Tongue (tissue), 2 donors: ENCODE data around the gene TMEM41A. TPM values are rescaled to one million over a fixed set of nuclear protein-coding genes. Genes with fewer than 3 reads are reported as not detected.

Experiments
- DNase-seq: peaks from one replicate; pipeline ENCODE4 v3.0.0-alpha.2; 2015
- total RNA-seq: library from RNA; depleted of rRNA; stranded (reverse); fragments of >200 nt; gene quantifications from one replicate; pipeline ENCODE4 v1.2.3, GENCODE V29; 2014

The TMEM41A gene
- total RNA-seq: 15.6 TPM

DNA sequence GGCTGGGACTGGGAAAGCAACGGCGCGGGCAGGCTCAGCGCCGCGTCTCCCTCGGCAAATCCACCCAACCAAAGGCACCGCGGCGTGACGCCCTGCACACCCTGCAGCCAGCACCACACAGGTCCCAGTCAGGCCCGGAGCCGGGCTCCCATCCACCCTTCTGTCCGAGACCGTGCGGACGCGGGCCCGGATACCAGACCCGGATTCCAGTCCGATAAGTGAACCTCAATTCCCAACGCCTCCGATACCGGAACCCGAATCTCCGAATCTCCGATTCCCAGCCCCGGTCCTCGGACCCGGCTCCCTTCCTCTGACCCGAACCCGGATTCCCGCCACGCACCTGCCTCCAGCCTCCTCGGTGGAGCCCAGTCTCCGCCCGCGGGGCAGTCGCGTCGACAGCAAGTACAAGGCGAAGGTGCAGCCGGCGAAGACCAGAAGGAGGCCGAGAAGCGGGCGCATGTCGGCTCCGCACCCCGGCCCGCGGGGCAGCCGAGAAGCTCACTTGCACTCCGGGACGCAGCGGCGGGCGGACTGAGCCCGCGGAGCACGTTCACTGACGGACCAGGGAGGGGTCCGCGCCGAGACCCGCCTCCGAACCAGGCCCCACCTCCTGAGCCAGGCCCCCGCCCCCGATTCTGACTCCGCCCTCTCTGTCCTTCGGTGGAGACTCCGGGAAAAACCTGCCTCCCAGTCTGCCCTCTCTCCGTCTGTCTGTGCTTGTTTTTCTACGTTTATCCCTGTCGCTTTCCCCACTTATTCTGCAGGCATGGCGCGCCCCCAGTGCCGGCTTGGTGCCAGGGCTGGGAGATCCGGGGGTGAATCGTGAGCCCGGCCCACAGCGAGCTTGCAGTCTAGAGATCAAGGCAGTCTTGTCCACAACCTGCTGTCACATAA is at the start of gene TMEM41A:
Gene TMEM41A (minus strand): TSS at position 533 of the 894 bp plus-strand sequence. CDS start 74 bp downstream, at position 459.
- DNase-seq: peak; percentile 96

DNA sequence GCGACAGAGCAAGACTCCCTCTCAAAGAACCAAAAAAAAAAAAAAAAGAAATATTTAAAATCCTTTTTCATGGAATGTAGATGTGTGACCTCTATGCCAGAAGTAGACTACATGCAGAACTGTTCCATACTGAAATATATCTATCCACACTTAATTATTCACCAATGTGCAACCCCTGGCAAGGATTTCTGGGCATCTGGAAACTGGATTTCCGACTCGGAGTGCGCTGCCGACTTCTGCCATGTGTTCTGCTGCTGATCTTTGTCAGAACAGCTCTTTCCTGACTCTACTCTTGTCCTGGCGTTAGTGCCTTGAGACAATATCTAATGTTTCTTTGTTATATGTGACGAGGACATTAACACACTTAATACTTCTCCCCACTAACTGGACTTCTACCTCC is 41.9 kb upstream of the TMEM41A start:
- no peak for DNase-seq

DNA sequence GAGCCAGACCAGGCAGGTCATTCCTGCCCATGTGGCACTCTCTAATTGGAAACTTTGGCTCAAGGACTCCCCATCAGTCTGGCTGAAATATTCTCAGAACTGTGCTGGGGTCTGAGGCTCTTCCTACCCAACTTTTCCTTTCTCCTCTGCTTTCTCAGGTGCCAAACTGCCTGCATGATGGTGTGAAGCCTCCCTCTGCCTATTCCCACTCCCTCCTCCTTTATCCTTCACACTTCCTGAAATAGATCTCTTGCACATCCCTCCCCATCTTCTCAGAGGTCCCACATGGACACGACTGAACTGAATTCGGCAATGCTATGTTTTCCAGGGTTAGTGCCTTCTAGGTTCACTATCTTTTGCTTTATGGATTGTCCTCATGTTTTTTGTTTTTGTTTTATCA is 41.1 kb upstream of the TMEM41A start:
- DNase-seq: no peak

DNA sequence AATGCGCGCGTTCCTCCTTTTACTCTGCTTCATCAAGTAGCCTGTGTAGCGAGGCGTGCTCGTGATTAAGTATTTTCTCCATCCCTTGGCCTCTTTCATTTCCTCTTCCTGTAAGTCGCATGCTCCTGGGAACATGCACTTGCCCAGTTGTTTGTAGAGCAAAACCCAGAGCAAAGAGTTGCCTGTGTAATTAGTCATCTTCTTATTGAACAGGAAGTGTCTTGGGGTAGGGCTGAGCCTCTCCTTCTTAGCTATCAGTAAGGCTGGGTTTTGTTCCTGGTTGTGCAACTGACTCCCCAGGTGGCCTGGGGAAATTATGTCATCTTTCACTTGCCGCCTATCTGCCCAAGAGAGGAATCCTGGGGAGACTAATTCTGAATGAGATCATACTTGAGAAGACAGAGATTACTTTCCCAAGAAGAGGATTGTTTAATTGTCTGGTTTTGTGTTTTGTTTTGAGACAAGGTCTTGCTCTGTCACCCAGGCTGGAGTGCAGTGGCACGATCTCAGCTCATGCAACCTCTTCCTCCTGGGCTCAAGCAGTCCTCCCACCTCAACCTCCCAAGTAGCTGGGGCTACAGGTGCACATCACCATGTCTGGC is 38.6 kb upstream of the TMEM41A start:
- DNase-seq: peak; percentile 9

DNA sequence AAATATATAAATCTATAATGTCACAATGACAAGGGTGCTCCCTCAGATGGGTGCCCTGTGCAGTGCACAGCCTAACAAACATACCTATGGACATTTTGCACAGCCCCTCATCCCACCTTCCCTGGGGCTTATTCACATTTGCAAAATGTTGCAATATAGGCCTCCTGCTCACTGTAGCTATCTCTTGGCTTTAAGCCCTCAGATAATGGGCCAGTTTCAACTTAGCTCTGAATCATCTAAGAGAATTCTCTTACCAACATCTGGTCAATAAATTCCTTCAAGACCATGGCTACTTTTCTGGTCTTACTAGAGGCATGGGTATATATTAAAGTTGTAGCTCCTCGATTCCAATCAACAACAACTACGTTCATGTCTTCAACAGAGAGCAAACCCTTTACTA is 35.7 kb upstream of the TMEM41A start:
- DNase-seq: no peak

DNA sequence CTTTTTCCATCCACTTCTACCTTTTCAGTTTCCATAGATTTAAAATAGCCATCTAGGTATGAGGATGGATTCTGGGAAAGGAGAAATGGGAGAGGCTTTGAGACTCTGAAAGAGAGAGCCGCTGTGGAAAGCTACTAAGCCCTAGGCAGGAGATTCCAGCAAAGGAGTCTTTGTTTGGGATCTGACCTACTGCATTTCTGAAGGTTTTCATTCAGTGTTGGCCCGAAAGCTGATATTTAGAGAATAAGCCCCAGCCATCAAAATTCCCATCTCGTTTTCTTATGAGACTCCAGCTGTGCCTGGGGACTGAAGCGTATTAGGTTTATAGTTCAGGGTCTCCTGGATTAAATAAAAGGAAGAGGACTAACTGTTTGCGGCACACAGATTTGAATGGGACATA is 34.1 kb upstream of the TMEM41A start:
- DNase-seq: peak; percentile 8

DNA sequence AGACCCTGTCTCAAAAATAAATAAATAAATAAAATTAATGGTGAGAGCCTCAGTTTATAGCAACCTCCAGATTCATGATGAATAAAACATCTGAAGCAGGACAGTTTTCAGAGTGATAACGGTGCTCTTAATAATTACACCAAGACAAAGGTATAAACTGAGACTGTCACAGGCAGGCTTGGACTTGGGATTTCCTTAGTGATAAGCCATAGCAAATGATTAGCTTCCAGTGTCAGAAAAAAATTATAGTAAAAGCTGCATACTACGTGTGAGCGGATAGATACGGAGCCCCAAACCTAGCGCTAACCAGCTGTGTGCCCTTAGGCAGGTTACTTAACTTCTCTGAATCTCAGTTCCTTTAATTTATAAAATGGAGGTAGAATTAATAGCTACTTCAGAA is 32.0 kb upstream of the TMEM41A start:
- no peak for DNase-seq

DNA sequence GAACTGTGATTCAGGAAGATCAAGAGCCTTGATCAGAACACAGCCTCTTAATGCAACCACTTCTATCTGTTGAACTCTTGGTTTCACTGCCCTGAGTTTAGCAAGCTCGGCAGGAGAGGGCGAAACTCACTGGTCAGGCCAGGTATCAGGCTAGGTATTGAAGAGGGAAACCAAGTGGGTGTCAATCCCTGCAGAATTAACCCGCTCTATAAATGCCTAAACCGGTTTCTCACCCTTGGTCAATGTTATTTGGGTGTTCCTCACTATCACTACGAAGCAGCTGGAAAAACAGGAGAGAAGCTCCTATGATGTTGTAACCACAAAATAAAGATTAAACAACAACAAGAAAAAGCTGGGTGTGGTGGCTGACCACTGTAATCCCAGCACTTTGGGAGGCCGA is 29.7 kb upstream of the TMEM41A start:
- DNase-seq: no peak

DNA sequence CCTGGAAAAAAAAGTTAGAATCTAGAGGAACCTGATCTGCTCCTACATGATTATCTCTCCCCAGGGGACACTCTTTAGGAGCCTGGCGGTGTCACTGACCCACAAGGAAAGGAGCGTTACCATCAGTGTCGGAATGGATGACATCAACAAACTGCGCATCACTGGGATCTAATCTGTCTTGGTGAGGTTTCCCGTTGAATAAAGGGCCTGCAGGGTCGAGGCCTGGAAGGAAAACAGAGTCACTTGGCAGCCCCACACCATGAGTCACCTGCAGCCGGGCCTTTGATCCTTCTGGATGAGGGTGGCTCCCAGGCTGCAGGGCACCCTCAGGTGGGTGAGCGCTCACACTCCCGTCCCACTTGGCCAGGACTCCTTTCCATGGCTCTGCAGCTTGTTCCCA is 28.5 kb upstream of the TMEM41A start:
- no peak for DNase-seq

DNA sequence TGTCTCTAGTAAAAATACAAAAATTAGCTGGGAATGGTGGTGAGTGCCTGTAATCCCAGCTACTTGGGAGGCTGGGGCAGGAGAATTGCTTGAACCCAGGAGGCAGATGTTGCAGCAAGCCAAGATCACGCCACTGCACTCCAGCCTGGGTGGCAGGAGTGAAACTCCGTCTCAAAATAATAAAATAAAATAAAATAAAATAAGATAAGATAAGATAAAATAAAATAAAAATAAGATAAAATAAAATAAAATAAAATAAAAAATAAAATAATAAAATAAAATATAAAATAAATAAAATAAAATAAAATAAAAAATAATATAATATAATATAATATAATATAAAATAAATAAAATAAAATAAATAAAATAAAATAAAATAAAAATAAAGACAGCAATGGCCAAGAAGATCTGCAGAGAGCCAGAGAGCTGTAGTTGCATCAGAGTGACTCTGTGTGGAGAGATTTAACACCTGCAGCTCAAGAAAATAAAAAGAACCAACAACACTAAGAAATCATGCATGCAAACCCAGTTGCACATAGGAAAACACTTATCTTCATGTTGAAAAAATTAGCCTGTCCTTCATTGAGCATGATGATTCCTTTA is 27.6 kb upstream of the TMEM41A start:
- no peak for DNase-seq

DNA sequence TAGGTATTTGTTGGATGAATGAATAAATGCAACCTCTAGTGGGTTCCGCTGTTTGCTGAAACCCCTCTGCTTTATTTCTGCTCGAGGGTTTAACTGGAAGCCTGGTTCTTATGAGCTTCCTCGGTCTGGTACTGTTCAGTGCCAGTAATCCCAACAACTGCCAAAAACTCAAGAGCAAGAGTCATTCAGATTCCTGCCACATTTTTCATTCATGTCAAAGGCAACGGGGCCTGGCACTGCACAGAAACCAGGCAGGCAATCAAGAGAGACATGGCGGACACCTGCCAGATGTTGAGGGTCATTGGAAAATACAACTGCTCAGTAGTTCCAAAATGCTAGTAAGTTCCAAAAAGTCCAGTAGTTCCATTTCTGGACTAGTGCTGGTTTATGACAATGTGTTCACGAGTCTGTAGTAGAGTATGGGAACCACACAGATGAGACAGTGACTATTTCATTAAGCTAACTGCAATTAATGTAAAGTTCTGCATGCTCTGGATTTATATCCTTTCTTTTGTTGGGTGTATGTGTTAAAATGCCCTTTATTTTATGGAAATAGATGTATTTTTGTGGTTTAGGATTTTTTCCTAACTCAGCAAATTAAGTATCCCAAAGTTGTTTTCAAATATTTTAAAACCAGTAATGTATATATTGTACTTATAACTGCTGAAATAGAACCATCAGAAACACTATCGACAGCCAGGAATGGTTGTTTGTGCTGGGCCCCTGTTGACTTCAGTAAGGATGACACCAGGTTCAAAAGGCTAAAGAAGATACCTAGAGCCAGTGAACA is 22.7 kb upstream of the TMEM41A start:
- no peak for DNase-seq

DNA sequence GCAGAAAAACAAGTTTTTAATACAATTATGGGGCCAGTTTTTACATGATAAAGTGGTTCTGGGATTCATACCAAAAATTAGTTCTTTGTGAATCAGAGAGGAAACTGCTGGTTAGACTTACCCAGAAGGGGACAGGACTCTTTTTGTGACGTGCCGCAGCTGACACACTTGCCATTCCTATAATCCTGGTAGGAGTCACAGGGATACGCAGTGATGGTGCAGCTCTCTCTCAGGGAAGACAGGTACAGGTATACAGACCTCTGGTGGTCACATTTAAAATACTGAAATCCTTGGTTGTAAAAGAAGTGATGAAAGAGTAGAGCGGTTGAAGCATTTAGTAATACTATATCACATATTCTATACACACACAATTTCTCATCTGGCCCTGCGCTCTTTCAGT is 20.2 kb upstream of the TMEM41A start:
- DNase-seq: no peak

DNA sequence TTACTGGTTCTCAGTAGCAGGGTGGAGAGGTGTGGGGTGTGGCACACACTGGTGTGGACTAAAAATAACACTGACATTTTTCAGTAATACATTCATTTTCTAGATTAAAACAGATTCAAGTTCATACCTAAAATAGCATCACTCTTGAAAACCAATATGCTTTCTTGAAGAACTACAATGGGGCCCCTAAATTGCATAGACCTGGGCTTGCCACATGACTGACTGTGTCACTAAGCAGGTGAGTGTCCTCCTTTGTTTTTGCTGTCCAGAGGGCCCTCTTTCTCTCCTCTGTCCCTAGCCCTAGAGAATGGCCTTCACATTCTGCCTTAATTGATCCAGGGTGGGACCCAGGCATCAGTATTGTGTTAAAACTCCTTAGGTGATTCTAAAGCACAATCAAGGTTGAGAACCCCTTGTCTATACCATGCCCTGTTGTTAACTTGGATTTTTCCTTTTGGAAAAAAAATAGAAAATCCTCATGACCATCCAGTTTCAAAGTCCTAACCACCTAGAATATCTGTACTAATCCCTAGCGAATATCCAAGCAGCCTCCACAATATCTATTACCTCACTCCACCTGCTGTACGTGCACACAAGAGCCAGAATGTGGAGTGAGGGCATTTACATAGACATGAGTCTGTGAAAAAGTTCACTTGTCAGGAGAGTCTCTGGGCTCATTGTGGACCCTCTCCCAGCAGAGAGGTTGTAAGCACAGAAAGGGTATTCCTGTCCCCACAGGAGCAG is 18.7 kb upstream of the TMEM41A start:
- DNase-seq: no peak

DNA sequence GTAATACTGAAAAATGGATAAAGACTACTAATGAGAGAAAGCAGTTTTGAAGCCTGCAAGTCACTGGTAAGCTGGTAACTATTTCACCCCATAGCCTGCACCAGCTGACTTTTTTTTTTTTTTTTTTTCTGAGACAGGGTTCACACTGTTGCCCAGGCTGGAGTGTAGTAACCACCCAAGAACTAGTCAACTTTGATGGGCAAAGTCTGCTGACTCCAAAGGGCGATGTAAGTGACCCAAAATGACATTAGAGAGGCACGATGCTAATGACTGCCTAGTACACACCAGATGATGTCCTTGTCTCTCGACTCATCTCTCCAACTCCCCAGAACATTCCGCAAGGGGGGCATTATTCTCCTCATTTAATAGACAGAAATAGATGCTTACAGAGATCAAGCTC is 12.9 kb upstream of the TMEM41A start:
- no peak for DNase-seq

DNA sequence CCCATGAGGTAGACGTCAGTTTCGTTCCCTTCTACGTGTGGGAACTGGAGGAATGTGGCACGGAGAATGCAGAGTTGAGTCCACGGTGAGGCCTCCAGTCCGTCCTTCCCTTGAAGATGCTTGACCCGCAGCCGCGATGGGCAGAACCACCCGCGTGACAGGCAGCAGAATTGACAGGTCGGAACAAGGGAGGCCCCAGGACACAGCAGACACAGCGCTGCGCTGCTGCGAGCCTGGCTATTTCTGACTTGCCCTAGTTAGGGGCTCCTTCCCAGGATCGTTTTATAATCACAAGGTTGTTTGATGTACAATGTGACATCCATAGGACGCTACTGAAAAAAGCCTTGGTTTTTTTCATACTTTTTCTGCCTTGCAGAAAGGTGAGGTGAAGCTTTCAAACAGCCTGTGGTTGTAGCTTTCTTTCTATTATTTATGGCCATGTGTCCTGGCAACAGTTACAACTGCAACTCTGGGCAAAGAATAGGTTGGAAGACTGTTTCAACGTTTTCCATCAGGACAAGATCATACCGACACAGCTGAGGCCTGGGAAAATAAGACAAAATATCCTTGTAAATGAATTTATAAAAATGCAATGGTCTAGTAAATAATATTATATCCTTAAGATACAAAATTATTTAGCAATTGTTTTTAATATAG is 9.6 kb upstream of the TMEM41A start:
- DNase-seq: no peak

DNA sequence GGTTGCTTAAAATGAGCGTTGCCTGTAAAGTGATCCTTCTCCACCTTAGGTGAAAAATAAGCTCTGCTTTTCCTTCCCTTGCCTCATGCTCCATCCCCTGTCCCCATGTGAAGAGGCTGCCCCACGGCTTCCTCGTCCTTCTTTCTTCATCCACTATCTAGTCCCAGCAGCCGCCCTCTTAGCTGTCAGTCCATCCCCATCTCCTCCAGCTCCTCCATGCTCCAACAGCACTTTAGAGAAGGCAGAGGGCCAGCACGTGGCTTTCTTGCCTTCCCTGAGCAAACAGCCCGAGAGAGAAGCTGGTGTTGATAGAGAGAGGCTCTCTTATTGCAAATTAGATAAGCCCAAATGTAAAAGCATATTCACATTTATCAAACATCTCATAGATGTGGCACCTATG is 9.0 kb upstream of the TMEM41A start:
- DNase-seq: no peak

DNA sequence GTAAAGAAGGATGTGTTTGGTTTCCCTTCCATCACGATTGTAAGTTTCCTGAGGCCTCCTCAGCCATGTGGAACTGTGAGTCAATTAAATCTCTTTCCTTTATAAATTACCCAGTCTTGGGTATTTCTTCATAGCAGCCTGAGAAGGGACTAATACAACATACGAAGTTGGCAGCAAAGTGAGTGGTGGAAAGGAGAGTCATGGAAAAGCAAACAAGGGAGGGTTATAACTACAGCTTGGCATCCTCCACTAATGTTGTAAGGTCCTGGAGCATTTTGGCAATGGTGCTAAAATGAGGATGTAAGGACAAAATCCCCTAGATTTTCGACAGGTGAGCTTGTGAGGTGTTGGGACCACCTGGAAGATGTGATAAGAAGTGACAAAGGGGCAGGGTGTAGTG is 5.8 kb upstream of the TMEM41A start:
- no peak for DNase-seq

DNA sequence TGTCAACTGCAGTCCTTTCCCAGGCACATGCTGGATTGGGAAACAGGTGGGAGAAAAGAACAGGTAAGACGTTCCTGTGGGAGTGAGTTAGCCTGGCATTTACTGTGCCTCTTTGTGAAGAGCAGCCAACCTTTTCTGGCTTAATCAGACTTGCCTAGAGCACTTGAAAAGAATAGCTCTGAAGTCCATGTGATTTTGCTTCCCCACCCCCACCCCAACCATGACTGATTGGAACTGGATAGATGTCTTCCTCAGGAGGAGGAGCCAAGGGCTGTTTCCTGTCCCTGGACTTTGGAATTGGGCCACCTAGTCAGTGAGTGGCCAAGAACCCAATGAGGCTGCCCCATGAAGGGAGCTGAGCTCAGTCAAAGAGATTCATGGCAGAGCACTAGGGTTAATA is 4.7 kb upstream of the TMEM41A start:
- DNase-seq: no peak

DNA sequence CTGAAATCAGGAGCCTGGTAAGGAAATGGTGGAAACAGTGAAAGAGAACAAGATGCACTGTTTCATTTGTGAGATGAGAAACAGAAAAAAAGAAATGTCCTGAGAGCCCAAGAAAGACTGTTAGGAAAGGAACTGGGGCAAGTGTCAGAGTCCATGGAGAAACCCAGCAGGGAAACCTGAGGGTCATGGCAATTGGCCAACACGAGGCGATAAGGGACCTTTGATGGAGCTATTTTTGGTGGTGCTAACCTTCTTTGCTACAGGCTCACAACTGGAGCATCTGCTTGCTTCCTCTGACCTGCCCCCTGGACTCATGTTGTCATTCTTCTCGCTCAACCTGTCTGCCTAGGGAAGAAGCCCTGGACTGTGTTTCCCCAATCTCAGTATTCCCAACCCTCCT is 4.2 kb upstream of the TMEM41A start:
- no peak for DNase-seq

DNA sequence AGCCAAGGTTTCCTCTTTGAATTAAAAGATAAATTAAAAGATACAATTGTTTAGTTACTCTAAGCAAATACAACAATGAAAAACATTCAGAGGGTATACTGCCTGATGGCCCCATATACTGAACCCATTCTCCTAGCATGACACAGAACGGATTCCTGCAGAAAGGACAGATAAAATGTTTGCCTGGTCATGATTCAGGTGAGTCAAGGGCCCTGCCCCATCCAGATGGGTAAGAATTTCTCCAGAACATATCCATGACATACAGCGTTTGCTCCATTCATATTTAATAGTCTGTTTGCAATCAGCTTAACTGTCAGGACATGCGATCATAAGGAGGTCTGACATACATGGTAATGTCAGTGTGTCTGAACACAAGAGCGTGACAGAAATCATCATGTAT is 8.6 kb downstream of the TMEM41A start:
- no peak for DNase-seq

DNA sequence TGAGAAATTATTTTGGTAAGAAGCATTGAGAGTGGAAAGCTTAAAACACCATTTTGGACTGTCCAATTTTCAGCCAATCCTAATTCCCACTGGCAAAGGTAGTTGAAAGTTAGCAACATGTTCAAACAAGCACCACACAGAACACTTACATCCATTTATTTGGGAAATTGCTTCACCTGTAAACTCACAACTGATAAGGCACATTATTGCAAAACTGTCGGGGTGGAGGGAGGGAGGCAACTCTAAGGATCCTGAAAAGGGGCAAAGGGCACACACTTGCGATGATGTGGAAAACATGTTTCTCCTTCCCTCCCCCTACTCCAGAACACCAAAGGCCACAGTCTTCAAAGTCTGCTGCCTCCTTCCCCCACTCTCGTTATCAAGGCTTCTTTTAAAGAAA is 9.4 kb downstream of the TMEM41A start:
- no peak for DNase-seq

DNA sequence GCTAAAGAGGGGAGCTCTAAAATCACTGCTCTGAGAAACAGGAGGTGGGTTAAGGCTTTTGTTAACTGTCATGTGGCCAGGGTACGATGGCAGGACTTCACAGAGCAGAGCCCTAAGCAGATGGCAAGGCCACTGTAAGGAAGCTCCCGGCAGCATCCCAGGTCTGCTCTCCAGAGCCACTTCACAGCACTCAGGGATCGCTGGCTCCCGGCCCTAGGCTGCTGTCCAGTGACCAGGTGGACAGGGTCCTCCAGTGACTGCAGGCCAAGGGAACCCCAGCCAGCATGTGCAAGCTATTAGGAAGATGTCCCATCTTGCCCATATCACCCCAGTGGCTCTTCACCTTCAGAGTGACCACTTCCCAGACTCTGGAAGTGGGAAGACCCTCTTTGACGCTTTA is 10.4 kb downstream of the TMEM41A start:
- no peak for DNase-seq
